HG03521 (cell line): Measurements from ENCODE around the gene TCP10L.
"Not testable (repeated sequence)": the region's sequence is repeated elsewhere in the genome, so short reads cannot be mapped to it uniquely, and the experiment has no call there.

Experiments
- ATAC-seq: cut with Tn5 transposase; IDR thresholded peaks from one replicate; pipeline ENCODE4 v1.9.1; 2021; ENCODE audit warnings: mild to moderate bottlenecking, moderate library complexity; ENCODE audit not compliant: unreplicated experiment

Gene TCP10L

DNA sequence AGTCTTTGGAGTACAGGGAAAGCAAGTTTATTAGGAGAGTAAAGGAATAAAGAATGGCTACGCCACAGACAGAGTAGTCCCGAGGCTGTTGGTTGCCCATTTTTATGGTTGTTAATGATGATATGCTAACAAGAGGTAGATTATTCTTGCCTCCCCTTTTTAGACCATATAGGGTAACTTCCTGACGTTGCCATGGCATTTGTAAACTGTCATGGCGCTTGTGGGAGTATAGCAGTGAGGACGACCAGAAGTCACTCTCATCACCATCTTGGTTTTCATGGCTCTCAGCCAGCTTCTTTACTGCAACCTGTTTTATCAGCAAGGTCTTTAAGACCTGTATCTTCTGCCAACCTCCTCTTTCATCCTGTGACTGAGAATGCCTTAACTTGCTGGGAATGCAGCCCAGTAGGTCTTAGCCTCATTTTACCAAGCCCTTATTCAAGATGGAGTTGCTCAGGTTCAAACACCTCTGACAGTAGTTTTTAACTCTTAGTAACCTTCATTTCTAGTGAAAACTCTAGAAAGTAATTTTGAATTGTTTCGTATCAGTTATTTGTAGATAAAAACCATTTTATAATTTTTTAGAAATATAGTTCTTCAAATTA, 26.2 kb downstream of the TCP10L start:
- no peak for ATAC-seq

DNA sequence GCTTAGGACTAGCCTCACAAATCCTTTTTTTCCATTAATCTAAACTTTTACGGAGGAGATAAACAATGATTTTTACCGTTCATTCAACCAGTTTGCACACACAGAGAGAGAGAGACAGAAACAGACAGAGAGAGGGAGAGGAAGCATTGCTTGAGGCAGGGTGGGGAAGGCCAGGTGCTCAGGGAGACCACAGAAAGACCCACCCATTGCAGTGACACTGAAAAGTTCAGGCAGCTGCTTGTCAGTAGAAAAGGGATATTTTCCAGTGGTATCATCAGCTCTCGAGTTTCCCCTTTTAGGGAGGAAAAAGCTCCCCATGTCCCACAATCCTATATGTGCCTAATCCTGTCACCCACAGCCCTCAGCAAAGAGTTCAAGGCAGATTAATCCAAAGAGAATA, 27.2 kb downstream of the TCP10L start:
- ATAC-seq: no peak

DNA sequence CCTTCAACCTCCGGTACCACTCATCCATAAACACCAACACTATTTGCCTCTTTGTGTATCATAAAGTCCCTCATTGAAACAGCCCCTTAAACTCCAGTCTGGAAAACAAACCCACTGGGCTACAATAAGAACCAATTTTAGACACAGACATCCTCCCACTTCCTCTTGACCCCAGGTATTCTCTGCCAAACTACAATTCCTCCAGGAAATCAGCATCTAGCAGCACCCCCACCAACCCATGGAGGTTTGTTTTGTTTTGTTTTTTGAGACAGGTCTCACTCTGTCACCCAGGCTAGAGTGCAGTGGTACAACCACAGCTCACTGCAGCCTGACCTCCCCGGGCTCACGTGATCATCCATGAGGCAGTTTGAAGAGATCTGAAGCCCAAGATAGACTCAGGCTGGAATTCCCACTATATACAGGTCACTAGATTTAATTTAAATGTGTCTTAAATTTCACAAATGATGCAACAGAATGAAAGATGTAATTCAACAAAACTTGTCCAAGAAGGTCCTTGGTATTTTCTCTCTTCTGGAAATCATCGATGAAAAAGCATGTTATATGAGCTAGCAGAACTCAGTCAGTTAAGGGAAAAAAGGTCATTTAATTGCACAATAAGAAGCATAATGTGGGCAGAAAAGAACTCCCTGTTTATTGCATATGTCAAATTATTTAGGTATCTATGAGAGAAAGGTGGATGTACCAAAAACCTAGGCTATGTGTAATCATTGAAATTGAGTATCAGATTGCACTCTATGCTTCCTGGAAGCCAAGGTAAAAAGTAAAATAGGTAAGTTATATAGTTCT, 30.3 kb downstream of the TCP10L start:
- ATAC-seq: no peak

DNA sequence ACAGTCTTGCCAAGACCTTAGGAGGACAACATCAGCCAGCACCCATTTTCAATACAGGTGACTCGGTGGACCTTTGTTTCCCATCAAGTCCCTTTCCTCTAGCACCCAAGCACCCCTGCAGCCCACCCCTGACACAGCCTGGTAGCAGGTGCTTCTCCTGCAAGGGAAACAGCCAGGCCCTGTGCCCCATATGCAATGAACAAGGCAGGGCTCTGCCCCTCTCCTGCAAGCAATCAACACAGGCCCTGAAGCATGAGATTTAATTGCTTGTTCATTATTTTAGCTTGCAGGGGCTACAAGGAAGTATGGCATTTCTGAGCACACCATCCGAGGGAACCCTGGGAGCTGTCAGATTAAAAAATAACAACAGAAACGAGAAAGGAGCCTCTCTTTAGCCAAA, 35.4 kb downstream of the TCP10L start:
- ATAC-seq: no peak

DNA sequence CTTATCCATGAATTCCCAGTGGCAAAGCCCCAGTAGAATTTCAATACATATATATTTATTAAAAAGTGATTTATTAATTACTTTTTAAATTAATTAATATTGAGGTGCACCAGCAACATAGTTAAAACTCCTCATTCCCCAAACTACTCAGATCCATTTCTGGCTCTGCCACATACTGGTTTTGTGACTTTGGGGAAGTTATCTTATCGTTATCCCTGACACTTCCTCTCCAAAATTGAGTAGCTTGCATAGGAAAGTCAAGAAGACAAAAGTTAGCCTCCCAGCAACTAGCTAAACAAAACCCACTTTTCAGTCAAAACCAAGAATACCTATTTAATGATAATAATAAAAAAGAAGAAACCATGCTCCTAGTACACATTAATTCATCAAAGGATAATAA, 35.9 kb downstream of the TCP10L start:
- no peak for ATAC-seq

DNA sequence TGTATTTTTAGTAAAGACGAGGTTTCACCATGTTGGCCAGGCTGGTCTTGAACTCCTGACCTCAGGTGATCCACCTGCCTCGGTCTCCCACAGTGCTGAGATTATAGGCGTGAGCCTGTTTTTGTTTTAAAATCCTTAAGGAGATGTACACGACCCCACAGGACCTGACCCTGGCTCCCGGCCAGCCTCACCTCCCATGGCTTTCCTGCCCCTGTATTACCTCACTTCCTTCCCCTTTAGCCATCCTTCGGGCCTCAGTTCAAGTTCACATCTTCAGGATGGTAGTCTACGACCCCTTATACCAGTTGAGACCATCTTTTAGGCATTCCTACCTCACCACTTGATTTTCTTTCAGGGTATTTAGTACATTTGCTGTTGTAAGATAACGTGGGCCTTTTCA, 36.3 kb downstream of the TCP10L start:
- ATAC-seq: no peak

DNA sequence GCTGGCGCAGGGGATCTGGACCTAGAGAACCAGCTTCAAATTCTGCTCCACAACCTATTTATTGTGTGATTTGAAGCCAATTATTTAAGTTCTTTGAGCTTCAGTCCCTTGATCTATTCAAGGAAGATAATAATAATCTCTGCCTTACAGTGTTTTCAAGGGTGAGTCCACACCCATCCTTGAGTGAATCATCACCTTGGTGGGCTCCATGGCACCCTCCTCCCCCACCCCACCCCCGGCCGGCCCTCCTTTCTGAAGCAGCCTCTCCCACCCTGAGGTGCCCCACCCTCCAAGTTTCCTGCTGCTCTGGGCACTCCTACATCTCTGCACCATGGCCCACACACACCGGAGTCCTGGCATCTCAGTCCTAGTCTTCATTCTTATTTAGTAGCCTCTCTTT, 38.3 kb downstream of the TCP10L start:
- ATAC-seq: no peak

DNA sequence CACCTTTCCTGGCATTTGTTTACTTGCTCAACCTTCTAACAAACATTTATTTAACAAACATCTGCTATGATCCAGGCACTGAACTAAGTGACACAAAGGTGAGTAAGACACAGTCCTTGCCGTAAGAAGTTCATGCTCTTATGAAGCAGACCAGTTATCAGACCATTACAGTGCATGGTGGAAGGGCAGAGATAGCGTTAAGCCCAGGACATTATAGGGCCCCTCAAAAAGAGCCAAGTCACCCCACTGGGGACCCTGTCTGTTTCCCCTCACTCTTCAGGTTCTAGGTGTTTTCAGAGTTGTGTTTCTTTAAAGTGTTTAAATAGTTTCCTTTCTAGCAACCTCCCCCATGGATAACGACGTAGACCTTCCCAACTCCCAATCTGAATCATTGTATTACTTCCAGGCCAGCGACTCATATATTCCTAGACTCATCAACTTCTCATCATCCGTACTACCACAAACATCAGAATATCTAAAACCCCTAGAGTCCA, 39.3 kb downstream of the TCP10L start:
- ATAC-seq: no peak

DNA sequence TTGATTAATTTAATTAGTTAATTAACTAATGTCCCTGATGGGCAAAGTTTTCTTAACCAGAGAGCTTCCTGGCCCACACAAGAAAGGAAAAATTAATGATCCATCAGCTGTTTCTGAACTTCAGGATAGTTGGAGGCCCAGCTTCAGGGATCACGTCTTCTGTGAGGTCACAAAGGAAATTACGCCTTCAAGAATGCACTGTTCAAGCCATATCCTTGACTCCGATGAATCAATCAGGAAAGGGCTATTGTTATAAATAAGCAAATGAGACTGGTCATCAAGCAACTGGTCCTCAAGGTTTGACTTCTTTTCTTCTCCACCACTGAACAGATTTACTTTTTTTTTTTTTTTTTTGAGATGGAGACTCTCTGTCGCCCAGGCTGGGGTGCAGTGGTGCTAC, 40.6 kb downstream of the TCP10L start:
- no peak for ATAC-seq

DNA sequence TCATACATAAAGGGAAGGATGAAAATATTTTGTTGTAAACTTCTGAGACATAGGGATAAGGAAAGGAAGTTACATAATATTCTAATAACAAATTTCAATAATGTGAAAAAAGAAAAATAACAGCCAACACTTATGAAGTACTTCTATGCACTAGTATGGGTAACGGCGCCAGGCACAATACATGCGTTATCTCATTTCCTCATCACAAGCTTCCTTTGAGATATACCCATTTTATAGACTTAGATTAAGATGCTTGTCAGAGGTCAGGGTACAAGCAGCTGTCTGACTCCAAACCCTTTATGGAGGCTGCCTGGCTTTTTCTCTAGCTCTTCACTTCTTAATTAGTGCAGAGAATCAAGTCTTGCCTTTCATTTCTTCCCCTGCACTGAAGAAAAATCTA, 41.3 kb downstream of the TCP10L start:
- ATAC-seq: no peak

DNA sequence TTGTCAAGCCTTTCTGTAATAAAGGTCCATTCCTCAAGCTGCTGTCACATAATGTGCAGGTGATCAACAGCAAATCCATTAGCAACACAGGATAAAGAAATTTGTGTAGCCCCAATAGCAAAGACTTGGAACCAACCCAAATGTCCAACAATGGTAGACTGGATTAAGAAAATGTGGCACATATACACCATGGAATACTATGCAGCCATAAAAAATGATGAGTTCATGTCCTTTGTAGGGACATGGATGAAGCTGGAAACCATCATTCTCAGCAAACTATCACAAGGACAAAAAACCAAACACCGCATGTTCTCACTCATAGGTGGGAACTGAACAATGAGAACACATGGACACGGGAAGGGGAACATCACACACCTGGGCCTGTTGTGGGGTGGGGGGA, 42.3 kb downstream of the TCP10L start:
- not testable (repeated sequence) for ATAC-seq

DNA sequence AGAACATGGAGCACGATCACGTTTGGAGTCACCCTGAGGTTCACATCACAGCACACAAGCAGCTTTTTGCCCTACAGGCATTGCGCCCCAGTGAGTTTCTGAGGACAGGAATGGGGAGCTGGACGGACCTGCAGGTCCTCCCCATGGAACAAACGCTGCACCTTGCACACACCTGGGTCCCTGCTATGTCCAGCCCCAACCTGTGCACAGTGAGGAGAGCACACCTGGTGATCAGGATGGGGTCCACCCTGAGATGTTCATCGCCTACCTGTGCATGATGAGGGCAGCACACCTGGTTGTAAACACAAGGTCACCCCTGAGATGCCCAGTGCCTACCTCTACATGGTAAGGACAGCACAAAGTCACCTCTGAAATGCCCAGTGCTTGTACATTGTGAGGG, 45.9 kb downstream of the TCP10L start:
- no peak for ATAC-seq

DNA sequence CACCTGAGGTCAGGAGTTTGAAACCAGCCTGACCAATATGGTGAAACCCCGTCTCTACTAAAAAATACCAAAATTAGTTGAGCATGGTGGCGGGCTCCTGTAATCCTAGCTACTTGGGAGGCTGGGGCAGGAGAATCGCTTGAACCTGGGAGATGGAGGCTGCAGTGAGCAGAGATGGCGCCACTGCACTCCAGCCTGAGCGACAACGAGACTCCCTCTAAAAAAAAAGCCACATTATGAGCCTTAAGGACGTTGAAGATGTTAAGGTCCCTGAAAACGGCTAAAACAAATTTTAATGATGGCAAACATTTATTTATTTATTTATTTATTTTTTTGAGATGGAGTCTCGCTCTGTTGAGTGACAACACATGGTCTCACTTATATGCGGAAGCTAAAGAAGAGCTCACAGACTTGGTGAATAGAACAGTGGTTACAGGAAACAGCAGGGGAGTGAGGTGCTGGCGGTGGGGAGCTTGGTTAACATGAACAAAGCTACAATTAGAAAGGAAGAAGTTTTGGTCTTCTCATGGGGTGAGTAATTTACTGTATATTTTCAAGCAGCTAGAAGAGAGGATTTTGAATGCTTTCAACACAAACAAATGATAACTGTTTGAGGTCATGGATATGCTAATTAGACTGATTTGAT, 47.1 kb downstream of the TCP10L start:
- no peak for ATAC-seq

DNA sequence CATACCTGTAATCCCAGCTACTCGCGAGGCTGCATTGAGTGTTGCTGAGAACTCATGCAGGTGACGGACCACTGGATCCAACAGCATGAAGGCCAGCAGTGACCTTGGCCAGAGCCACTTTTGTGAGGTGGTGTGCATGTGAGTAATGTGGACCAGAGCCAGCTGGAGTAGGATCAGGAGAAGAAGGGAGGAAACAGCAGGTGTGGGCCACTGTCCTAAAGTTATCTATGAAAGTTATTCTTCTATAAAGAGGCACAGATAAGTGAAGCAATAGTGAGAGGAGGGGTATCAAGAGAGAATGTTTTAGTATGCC, 47.8 kb downstream of the TCP10L start:
- ATAC-seq: no peak

DNA sequence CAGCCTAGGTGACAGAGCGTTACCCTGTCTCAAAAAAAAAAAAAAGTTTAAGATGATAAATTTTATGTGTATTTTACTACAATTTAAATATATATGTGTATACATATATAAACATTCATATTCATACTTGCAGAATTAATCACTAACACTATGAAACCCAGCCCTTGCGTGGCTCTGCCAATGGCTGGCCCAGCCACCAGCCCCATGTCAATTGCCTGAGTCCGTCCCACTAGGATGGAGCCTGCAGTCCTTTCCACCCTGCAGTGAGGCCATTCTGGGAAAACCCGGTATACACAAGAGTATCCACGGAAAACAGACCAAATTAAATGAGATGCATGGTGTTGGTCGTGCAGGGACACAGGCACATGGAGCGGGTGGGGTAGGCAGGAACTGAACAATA, 49.7 kb downstream of the TCP10L start:
- no peak for ATAC-seq

DNA sequence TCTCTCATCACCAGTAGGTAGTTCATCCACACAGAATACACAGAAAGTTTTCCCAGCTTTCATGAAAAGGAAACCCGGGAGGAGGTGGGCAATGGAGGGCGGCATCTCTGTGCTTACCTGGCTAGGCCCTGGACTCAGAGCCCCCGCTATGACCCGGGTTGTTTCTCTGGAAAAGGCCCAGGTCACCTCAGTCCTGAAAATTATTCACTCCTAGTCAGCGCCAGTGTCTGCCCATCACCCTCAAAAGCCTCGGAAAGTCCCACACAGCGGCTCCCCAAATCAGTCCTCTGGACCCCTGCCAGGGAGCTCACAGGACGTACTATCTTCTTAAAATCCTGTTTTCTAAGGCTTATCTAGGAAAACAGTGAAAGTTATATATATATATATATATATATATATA, 51.2 kb downstream of the TCP10L start:
- ATAC-seq: no peak

DNA sequence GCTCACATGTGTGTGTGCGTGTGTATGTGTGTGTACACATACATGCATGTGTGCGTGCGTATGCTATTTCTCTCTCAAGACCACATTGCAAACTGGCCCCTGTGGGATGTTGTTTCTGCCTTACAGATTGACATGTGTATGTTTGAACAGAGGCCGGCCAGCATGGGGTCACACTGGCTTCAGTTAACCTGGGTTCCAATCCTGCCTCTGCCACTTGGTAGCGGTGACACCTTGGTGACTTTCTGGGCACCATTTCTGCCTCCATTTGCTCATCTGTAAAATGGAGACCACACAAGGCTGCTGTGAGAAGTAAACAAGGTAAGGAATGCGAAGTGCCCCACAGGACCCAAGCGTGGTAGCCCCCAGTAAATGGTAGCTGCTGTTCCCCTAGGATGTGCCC, 51.7 kb downstream of the TCP10L start:
- ATAC-seq: no peak

DNA sequence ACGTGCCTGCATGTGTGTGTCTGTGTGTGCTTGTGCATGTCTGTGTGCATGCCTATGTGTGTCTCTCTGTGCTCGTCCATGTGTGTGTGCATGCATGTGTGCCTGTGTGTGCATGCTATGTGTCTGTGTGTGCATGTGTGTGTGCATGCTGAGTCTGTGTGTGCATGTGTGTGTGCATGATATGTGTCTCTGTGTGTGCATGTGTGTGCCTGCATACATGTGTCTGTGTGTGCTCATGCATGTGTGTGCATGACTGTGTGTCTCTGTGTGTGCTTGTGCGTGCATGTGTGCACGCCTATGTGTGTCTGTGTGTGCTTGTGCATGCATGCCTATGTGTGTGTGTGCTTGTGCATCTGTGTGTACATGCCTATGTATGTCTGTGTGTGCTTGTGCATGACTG, 52.3 kb downstream of the TCP10L start:
- no peak for ATAC-seq

DNA sequence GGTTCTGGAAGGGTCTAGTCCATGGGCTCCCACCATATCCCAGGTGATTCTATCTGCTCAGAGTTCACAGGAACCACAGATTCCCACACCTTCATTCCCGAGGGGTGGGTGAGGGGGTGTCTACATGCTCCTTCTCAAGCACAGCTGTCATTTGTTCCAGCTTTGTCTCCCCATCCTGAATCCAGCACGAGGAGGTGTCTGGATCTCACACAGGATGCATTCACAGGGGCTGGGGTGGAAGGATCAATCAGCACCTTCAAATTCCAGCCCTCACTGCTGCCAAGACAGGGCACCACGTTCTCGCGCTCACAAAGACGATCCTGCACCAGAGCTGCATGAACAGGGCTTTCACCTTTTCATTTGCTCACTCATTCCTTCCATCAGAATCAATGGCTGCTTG, 52.7 kb downstream of the TCP10L start:
- ATAC-seq: no peak

DNA sequence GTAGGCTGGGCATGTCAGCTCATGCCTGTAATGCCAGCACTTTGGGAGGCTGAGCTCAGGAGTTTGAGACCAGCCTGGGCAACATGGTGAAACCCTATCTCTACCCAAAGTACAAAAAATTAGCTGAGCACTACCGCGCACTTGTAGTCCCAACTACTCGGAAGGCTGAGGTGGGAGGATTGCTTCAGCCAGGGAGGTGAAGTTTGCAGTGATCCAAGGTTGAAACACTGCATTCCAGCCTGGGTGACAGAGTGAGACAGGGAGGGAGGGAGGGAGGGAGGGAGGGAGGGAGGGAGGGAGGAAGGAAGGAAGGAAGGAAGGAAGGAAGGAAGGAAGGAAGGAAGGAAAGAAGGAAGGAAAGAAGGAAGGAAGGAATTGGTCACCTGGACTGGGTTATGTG, 53.8 kb downstream of the TCP10L start:
- not testable (repeated sequence) for ATAC-seq

DNA sequence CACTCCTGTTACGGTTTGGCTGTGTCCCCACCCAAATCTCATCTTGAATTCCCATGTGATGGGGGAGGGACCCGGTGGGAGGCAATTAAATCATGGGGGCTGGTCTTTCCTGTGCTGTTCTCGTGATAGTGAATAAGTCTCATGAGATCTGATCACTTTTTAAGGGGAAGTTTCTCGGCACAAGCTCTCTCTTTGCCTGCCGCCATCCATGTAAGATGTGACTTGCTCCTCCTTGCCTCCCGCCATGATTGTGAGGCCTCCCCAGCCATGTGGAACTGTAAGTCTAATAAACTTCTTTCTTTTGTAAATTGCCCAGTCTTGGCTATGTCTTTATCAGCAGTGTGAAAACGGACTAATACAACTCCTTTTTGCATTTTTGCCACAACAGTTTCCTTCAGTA, 54.5 kb downstream of the TCP10L start:
- not testable (repeated sequence) for ATAC-seq

DNA sequence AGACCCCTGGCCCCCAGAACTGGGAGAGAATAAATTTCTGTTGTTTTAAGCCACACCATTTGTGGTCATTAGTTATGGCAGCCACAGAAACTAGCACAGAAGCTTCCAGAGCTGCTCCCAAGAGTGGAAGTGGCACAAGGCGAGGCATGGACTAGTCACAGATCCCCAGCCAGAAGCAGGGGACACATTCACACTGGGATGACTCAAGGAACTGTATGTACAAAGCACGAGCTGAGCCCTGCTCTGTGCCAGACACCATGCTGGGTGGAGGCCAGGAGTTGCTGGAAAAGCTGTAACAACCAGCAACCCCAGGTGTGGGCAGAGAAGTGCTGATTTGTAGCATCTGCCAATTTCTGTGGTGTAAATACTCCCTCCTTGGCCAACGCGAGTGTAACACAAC, 55.6 kb downstream of the TCP10L start:
- ATAC-seq: no peak
